RWPE2 (cell line): ENCODE results near the gene VIPR2.

Experiments
- ATAC-seq: fragments of 200-7000 bp; cut with Tn5 transposase; 3 replicates; pipeline ENCODE4 v1.9.1; 2021; ENCODE audit warnings: low read depth
- DNase-seq: peaks from one replicate; pipeline ENCODE4 v3.0.0-alpha.2; 2020; ENCODE audit warnings: low spot score
- H3K27ac ChIP-seq: fragments of 450-650 bp; 2 replicates; pipeline ENCODE4 v1.5.1; 2017; ENCODE audit warnings: mild to moderate bottlenecking; ENCODE audit not compliant: poor library complexity, severe bottlenecking
- H3K27me3 ChIP-seq: fragments of 250-450 bp; sonication (Bioruptor Pico); 2 replicates; pipeline ENCODE4 v1.5.1; 2021; ENCODE audit warnings: mild to moderate bottlenecking, moderate library complexity; ENCODE audit not compliant: insufficient read depth, poor library complexity, severe bottlenecking
- H3K36me3 ChIP-seq: fragments of 250-450 bp; sonication (Bioruptor Pico); 2 replicates; pipeline ENCODE4 v1.5.1; 2020; ENCODE audit warnings: low read depth, mild to moderate bottlenecking, moderate library complexity
- H3K4me1 ChIP-seq: fragments of 250-450 bp; sonication (Bioruptor Pico); 2 replicates; pipeline ENCODE4 v1.5.1; 2021; ENCODE audit warnings: mild to moderate bottlenecking, moderate library complexity; ENCODE audit not compliant: insufficient read depth, poor library complexity, severe bottlenecking
- H3K4me3 ChIP-seq: fragments of 250-450 bp; sonication (Bioruptor Pico); 2 replicates; pipeline ENCODE4 v1.5.1; 2021; ENCODE audit warnings: mild to moderate bottlenecking, moderate library complexity; ENCODE audit not compliant: severe bottlenecking
- H3K9me3 ChIP-seq: fragments of 250-450 bp; sonication (Bioruptor Pico); 2 replicates; pipeline ENCODE4 v1.5.1; 2021; ENCODE audit warnings: mild to moderate bottlenecking, moderate library complexity; ENCODE audit not compliant: severe bottlenecking
- CTCF ChIP-seq: fragments of 450-650 bp; IDR thresholded peaks from one replicate; pipeline ENCODE4 v1.5.1; 2017; ENCODE audit warnings: mild to moderate bottlenecking, moderate library complexity; ENCODE audit not compliant: poor library complexity, severe bottlenecking

Gene VIPR2

GRCh38 chr7:159047536-159047935 lies 97.1 kb downstream of the VIPR2 start:
- TF ChIP-seq CTCF, result no peak
- H3K4me1 ChIP-seq, result no peaks in the 10 kb centered on the region
- H3K27ac ChIP-seq, result no peak overlapping the region
- peaks cover 6% of the 10 kb centered on the region for H3K9me3 ChIP-seq
- ATAC-seq, result 0 out of 3 replicates have a peak, but pooled peaks have one; percentile 35
- no peak overlapping the region for H3K4me3 ChIP-seq
- no peaks in the 10 kb centered on the region for H3K36me3 ChIP-seq
- DNase-seq, result no peak
- H3K27me3 ChIP-seq, result no peaks in the 10 kb centered on the region

GRCh38 chr7:159046300-159046699 lies 98.4 kb downstream of the VIPR2 start:
- no peak overlapping the region for H3K27ac ChIP-seq
- TF ChIP-seq CTCF, result peak; percentile 5
- no peak for ATAC-seq
- H3K9me3 ChIP-seq, result no peaks in the 10 kb centered on the region
- no peaks in the 10 kb centered on the region for H3K27me3 ChIP-seq
- no peak overlapping the region for H3K4me3 ChIP-seq
- H3K4me1 ChIP-seq, result no peaks in the 10 kb centered on the region
- no peaks in the 10 kb centered on the region for H3K36me3 ChIP-seq
- no peak for DNase-seq

GRCh38 chr7:159045839-159046238 lies 98.8 kb downstream of the VIPR2 start:
- Histone ChIP-seq H3K4me3 (no peak overlapping the region), H3K27ac (no peak overlapping the region), H3K9me3 (no peaks in the 10 kb centered on the region), H3K36me3 (no peaks in the 10 kb centered on the region), H3K27me3 (no peaks in the 10 kb centered on the region), H3K4me1 (no peaks in the 10 kb centered on the region)
- no peak for DNase-seq
- ATAC-seq, result no peak
- peak; percentile 13 for TF ChIP-seq CTCF

- no peak overlapping the region for H3K27ac ChIP-seq
- no peaks in the 10 kb centered on the region for H3K4me1 ChIP-seq
- TF ChIP-seq CTCF, result no peak
- H3K36me3 ChIP-seq, result no peaks in the 10 kb centered on the region
- H3K4me3 ChIP-seq, result no peak overlapping the region
- no peaks in the 10 kb centered on the region for H3K9me3 ChIP-seq
- ATAC-seq (no peak), DNase-seq (no peak)
- peaks cover 14% of the 10 kb centered on the region for H3K27me3 ChIP-seq
Measured at GRCh38 chr7:159042581-159043101, 102.0 kb downstream of the VIPR2 start.

- no peaks in the 10 kb centered on the region for H3K4me1 ChIP-seq
- peaks cover 15% of the 10 kb centered on the region for H3K27me3 ChIP-seq
- no peaks in the 10 kb centered on the region for H3K9me3 ChIP-seq
- no peak for DNase-seq
- no peaks in the 10 kb centered on the region for H3K36me3 ChIP-seq
- H3K4me3 ChIP-seq, result no peak overlapping the region
- H3K27ac ChIP-seq, result no peak overlapping the region
- TF ChIP-seq CTCF, result no peak
- no peak for ATAC-seq
Measured at GRCh38 chr7:159042103-159042502, 102.6 kb downstream of the VIPR2 start.
